Measurements from ENCODE around the gene ZNF718. TPM values are rescaled to one million over a fixed set of nuclear protein-coding genes. Genes with fewer than 3 reads are reported as not detected.
"Not testable (repeated sequence)": the region's sequence is repeated elsewhere in the genome, so short reads cannot be mapped to it uniquely, and the experiment has no call there.

The ZNF718 gene
- polyA plus RNA-seq, 2 of the 4 experiments (the other 2 are of a cell fraction): 0.96 to 1.1 TPM

DNA sequence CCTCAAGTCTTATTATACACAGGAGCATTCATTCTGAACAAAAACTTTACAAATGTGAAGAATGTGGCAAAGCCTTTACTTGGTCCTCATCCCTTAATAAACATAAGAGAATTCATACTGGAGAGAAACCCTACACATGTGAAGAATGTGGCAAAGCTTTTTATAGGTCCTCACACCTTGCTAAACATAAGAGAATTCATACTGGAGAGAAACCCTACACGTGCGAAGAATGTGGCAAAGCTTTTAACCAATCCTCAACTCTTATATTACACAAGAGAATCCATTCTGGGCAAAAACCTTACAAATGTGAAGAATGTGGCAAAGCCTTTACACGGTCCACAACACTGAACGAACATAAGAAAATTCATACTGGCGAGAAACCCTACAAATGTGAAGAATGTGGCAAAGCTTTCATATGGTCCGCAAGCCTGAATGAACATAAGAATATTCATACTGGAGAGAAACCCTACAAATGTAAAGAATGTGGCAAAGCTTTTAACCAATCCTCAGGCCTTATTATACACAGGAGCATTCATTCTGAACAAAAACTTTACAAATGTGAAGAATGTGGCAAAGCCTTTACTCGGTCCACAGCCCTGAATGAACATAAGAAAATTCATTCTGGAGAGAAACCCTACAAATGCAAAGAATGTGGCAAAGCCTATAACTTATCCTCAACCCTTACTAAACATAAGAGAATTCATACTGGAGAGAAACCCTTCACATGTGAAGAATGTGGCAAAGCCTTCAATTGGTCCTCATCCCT, 37.6 kb upstream of the ZNF718 start:
- H3K9me3 ChIP-seq: peaks cover 91% of the 10 kb centered on the region
- H3K4me3 ChIP-seq, H3K27ac ChIP-seq, H3K4me1 ChIP-seq, FAIRE-seq, H3K4me2 ChIP-seq, ATAC-seq, CTCF ChIA-PET, POLR2A ChIA-PET: not testable (repeated sequence)
- peak in 1 of 2 experiments; percentile 7 for DNase-seq (ENCODE audit: low read depth in 1 of 2, low spot score in 1 of 2)
- 93% methylated on average over 7 of the region's 7 CpGs for WGBS (ENCODE audit: missing lambda C conversion rate)

DNA sequence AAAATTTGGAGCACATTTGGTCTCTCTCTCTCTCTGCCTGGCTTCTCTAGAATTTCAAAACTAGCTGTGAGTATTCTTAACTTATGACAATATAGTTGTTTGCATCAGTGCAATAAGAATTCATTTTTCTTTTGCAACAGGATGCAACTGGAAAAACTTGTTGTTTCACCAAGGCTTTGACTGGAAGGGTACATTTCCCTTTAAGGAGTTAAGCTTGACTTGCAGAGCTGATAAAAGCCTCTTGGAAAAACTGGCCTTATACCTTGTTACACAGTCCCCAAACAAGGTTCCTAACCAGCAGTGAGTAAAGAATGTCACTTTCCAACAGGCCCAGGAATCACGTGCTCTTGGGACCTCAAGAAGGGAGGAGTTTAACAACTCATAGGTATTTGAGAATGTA, 25.9 kb upstream of the ZNF718 start:
- WGBS (ENCODE audit: missing lambda C conversion rate): 69% methylated on average over 1 of the region's 1 CpG
- no peak for FAIRE-seq
- no peak for TF ChIP-seq POLR2AphosphoS2 (conservative IDR thresholded peaks at IDR 0.05; ENCODE audit: low read length)
- no peak for TF ChIP-seq PHF8 (IDR thresholded peaks at IDR 0.05; ENCODE audit: borderline replicate concordance, low read depth)
- H3K9me3 ChIP-seq: peaks cover 29% of the 10 kb centered on the region; the same call in 2 of the 3 replicates
- no peak overlapping the region for H3K4me2 ChIP-seq
- ChIA-PET CTCF (no interaction called here), POLR2A (no interaction called here)
- H3K4me1 ChIP-seq: no peaks in the 10 kb centered on the region
- ATAC-seq: no peak
- no peak overlapping the region for H3K27ac ChIP-seq
- DNase-seq (ENCODE audit: low read depth in 1 of 2, low spot score in 1 of 2): no peak
- H3K4me3 ChIP-seq: no peak overlapping the region

DNA sequence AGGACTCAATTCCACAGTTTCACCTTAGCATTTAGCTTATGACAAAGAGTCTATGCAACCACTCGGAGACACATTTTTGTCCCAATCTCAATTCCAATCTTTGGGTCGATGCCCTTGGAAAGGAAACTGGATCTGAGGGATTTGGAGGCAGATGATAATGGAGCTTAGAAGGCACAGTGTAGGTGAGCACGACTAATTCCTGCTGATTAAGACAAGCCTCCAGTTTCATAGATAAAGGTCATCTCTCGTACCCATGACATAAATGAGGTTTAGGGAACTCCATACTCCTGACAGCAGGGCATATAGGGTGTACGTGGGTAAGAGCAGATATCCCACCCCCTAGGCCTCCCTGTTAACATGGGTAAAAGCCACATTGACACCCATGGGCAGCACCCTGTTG, 24.4 kb upstream of the ZNF718 start:
- POLR2A ChIA-PET: no interaction called here
- TF ChIP-seq, protein P1, sequence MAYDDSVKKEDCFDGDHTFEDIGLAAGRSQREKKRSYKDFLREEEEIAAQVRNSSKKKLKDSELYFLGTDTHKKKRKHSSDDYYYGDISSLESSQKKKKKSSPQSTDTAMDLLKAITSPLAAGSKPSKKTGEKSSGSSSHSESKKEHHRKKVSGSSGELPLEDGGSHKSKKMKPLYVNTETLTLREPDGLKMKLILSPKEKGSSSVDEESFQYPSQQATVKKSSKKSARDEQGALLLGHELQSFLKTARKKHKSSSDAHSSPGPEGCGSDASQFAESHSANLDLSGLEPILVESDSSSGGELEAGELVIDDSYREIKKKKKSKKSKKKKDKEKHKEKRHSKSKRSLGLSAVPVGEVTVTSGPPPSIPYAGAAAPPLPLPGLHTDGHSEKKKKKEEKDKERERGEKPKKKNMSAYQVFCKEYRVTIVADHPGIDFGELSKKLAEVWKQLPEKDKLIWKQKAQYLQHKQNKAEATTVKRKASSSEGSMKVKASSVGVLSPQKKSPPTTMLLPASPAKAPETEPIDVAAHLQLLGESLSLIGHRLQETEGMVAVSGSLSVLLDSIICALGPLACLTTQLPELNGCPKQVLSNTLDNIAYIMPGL (CRISPR knock-in tag; IDR thresholded peaks at IDR 0.05; ENCODE audit: borderline replicate concordance): no peak
- TF ChIP-seq TP53 (CRISPR knock-in tag; IDR thresholded peaks at IDR 0.05) (no peak), ZSCAN20 (CRISPR knock-in tag; IDR thresholded peaks at IDR 0.05) (no peak), BHLHE40 (IDR thresholded peaks at IDR 0.05; ENCODE audit: low read depth, low read length) (no peak), CBX2 (IDR thresholded peaks at IDR 0.05; ENCODE audit: borderline replicate concordance, low read depth) (no peak), HDAC2 (IDR thresholded peaks at IDR 0.05) (no peak), KDM5A (IDR thresholded peaks at IDR 0.05) (no peak), GATA3 (IDR thresholded peaks at IDR 0.05; ENCODE audit: borderline replicate concordance) (no peak), NFE2L2 (conservative IDR thresholded peaks at IDR 0.05; ENCODE audit: low read length) (no peak), RARB (CRISPR knock-in tag; IDR thresholded peaks at IDR 0.05) (no peak), PHF8 (IDR thresholded peaks at IDR 0.05; ENCODE audit: borderline replicate concordance, low read depth) (no peak), HOXB13 (CRISPR knock-in tag; IDR thresholded peaks at IDR 0.05; ENCODE audit: low read depth) (no peak), RNF2 (IDR thresholded peaks at IDR 0.05; ENCODE audit: borderline replicate concordance, low read depth) (no peak), CHD2 (IDR thresholded peaks at IDR 0.05; ENCODE audit: low read length, partially characterized antibody) (no peak), MAFK (IDR thresholded peaks at IDR 0.05; ENCODE audit: partially characterized antibody) (no peak), MAZ (IDR thresholded peaks at IDR 0.05; ENCODE audit: borderline replicate concordance, low read depth, low read length) (no peak), FOSB (CRISPR knock-in tag; IDR thresholded peaks at IDR 0.05) (no peak)
- TF ChIP-seq, protein P2, sequence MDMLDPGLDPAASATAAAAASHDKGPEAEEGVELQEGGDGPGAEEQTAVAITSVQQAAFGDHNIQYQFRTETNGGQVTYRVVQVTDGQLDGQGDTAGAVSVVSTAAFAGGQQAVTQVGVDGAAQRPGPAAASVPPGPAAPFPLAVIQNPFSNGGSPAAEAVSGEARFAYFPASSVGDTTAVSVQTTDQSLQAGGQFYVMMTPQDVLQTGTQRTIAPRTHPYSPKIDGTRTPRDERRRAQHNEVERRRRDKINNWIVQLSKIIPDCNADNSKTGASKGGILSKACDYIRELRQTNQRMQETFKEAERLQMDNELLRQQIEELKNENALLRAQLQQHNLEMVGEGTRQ (IDR thresholded peaks at IDR 0.05): no peak
- TF ChIP-seq, protein P3, sequence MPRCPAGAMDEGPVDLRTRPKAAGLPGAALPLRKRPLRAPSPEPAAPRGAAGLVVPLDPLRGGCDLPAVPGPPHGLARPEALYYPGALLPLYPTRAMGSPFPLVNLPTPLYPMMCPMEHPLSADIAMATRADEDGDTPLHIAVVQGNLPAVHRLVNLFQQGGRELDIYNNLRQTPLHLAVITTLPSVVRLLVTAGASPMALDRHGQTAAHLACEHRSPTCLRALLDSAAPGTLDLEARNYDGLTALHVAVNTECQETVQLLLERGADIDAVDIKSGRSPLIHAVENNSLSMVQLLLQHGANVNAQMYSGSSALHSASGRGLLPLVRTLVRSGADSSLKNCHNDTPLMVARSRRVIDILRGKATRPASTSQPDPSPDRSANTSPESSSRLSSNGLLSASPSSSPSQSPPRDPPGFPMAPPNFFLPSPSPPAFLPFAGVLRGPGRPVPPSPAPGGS (IDR thresholded peaks at IDR 0.05): no peak
- no peak overlapping the region for H3K4me3 ChIP-seq
- WGBS (ENCODE audit: missing lambda C conversion rate): 25% methylated on average over 5 of the region's 5 CpGs
- ATAC-seq (no peak), FAIRE-seq (no peak), DNase-seq (ENCODE audit: low read depth in 1 of 2, low spot score in 1 of 2) (peak in 1 of 2 experiments; percentile 7)
- no peak overlapping the region for H3K4me2 ChIP-seq
- CTCF ChIA-PET: no interaction called here
- H3K27ac ChIP-seq: no peak overlapping the region
- peaks cover 26% of the 10 kb centered on the region; the same call in 2 of the 3 replicates for H3K9me3 ChIP-seq
- no peaks in the 10 kb centered on the region for H3K4me1 ChIP-seq

All from A549 (cell line).